ENCODE data around the gene PTK7. TPM values are rescaled to one million over a fixed set of nuclear protein-coding genes. Genes with fewer than 3 reads are reported as not detected.
"Not testable (repeated sequence)": the region's sequence is repeated elsewhere in the genome, so short reads cannot be mapped to it uniquely, and the experiment has no call there.

PTK7 gene
- total RNA-seq, 1 experiment from 2014 or later, result 165 TPM

GRCh38 chr6:43115365-43115764 is 39.3 kb downstream of the PTK7 start:
- Mint-ChIP-seq H3K36me3 (no peaks in the 10 kb centered on the region), H3K27ac (0 out of 2 replicates have a peak overlapping the region, but pooled peaks have one; percentile 57), H3K4me1 (peaks cover 33% of the 10 kb centered on the region), H3K4me3 (no peak overlapping the region), H3K27me3 (ENCODE audit: low read depth) (no peaks in the 10 kb centered on the region), H3K9me3 (no peaks in the 10 kb centered on the region)
- ChIA-PET POLR2A (interaction anchor here (1.0 kb wide), 1 partner anchor 20 kb away, joined by 5 read pairs; no protein-coding TSS in a partner anchor), CTCF (interaction anchor here (0.6 to 3.1 kb wide), 5 partner anchors 14 to 114 kb away, joined by 3 to 20 read pairs (median 4); partner anchors contain the start of gene DNPH1)
- DNase-seq (ENCODE audit: low spot score) (no peak), ATAC-seq (no peak)
- TF ChIP-seq JUN (CRISPR knock-in tag; IDR thresholded peaks at IDR 0.05), result no peak
- TF ChIP-seq FOXP1 (CRISPR knock-in tag; IDR thresholded peaks at IDR 0.05; ENCODE audit: borderline replicate concordance), result no peak
- no peak for TF ChIP-seq EMX1 (CRISPR knock-in tag; IDR thresholded peaks at IDR 0.05)

GRCh38 chr6:43117466-43117865 is 41.4 kb downstream of the PTK7 start:
- H3K9me3 Mint-ChIP-seq; H3K4me3 Mint-ChIP-seq; POLR2A ChIA-PET; ATAC-seq; CTCF ChIA-PET; H3K36me3 Mint-ChIP-seq; DNase-seq (ENCODE audit: low spot score); H3K27me3 Mint-ChIP-seq (ENCODE audit: low read depth): not testable (repeated sequence)
- Mint-ChIP-seq H3K4me1 (peaks cover 41% of the 10 kb centered on the region), H3K27ac (peak overlapping the region; percentile 94)

- ATAC-seq (no peak), DNase-seq (ENCODE audit: low spot score) (no peak)
- TF ChIP-seq ZBTB21 (CRISPR knock-in tag; IDR thresholded peaks at IDR 0.05; ENCODE audit: borderline replicate concordance), result no peak
- TF ChIP-seq E2F4 (CRISPR knock-in tag; IDR thresholded peaks at IDR 0.05; ENCODE audit: borderline replicate concordance, low read depth), result no peak
- TF ChIP-seq PRRX2 (CRISPR knock-in tag; IDR thresholded peaks at IDR 0.05), result no peak
- no peak for TF ChIP-seq JUN (CRISPR knock-in tag; IDR thresholded peaks at IDR 0.05)
- TF ChIP-seq CREM (CRISPR knock-in tag; IDR thresholded peaks at IDR 0.05), result no peak
- no peak for TF ChIP-seq PRDM15 (CRISPR knock-in tag; IDR thresholded peaks at IDR 0.05)
- TF ChIP-seq MYBL2 (CRISPR knock-in tag; IDR thresholded peaks at IDR 0.05), result no peak
- no peak for TF ChIP-seq TEAD4 (CRISPR knock-in tag; IDR thresholded peaks at IDR 0.05)
- no peak for TF ChIP-seq GRHL2 (CRISPR knock-in tag; IDR thresholded peaks at IDR 0.05; ENCODE audit: insufficient replicate concordance, severe bottlenecking)
- no peak for TF ChIP-seq ZNF396 (CRISPR knock-in tag; IDR thresholded peaks at IDR 0.05; ENCODE audit: borderline replicate concordance)
- TF ChIP-seq ZMAT4 (CRISPR knock-in tag; IDR thresholded peaks at IDR 0.05), result no peak
- no peak for TF ChIP-seq GABPB1 (CRISPR knock-in tag; IDR thresholded peaks at IDR 0.05)
- no peak for TF ChIP-seq ATF6 (CRISPR knock-in tag; IDR thresholded peaks at IDR 0.05)
- no peak for TF ChIP-seq USF1 (CRISPR knock-in tag; IDR thresholded peaks at IDR 0.05)
- Mint-ChIP-seq H3K27ac (peak overlapping the region; percentile 57; the same call in 1 of the 2 replicates), H3K27me3 (ENCODE audit: low read depth) (no peaks in the 10 kb centered on the region), H3K4me1 (peaks cover 41% of the 10 kb centered on the region), H3K9me3 (no peaks in the 10 kb centered on the region), H3K4me3 (no peak overlapping the region), H3K36me3 (no peaks in the 10 kb centered on the region)
- CTCF ChIA-PET, result interaction anchor here (0.9 to 2.2 kb wide), 2 partner anchors 11 to 24 kb away, joined by 4 to 10 read pairs; no protein-coding TSS in a partner anchor
- POLR2A ChIA-PET, result no interaction called here
These were observed 43.4 kb downstream of the PTK7 start for GRCh38 chr6:43119482-43119881.

Data from WTC11 (cell line).